Stromal cell of bone marrow (primary cell): ENCODE measurements around the gene ZNF329.

Source experiments
- DNase-seq: peaks from one replicate; pipeline ENCODE4 v3.0.0-alpha.2; 2012; ENCODE audit warnings: low read depth

ZNF329 gene

GRCh38 chr19:58118979-58119733, 31.4 kb downstream of the ZNF329 start:
- no peak for DNase-seq

- DNase-seq = no peak
Measured at GRCh38 chr19:58117841-58118575, 32.6 kb downstream of the ZNF329 start.

GRCh38 chr19:58108546-58108817, 42.1 kb downstream of the ZNF329 start:
- DNase-seq = no peak

GRCh38 chr19:58107778-58108545, 42.6 kb downstream of the ZNF329 start:
- DNase-seq = no peak

GRCh38 chr19:58098682-58098998, 51.9 kb downstream of the ZNF329 start:
- no peak for DNase-seq

GRCh38 chr19:58097781-58098681, 52.6 kb downstream of the ZNF329 start, which contains the start of gene ZSCAN18:
TSS of gene ZSCAN18 (minus strand) at chr19:58098231. CDS start at chr19:58090267, 7,964 bp downstream.
- peak; percentile 93 for DNase-seq

GRCh38 chr19:58097349-58097748, 53.2 kb downstream of the ZNF329 start:
- no peak for DNase-seq

- DNase-seq = no peak
Measured at GRCh38 chr19:58096884-58097283, 53.7 kb downstream of the ZNF329 start.

GRCh38 chr19:58095328-58095727, 55.3 kb downstream of the ZNF329 start:
- no peak for DNase-seq

GRCh38 chr19:58093071-58093470, 57.5 kb downstream of the ZNF329 start:
- no peak for DNase-seq

- no peak for DNase-seq
Measured at GRCh38 chr19:58091251-58091995, 59.2 kb downstream of the ZNF329 start.

- no peak for DNase-seq
Measured at GRCh38 chr19:58089846-58090245, 60.7 kb downstream of the ZNF329 start.

- DNase-seq = no peak
Measured at GRCh38 chr19:58088521-58089052, 62.0 kb downstream of the ZNF329 start.

- DNase-seq = no peak
Measured at GRCh38 chr19:58086825-58087710, 63.5 kb downstream of the ZNF329 start.

- no peak for DNase-seq
Measured at GRCh38 chr19:58085348-58085875, 65.2 kb downstream of the ZNF329 start.

- DNase-seq = no peak
Measured at GRCh38 chr19:58084596-58085347, 65.8 kb downstream of the ZNF329 start.

- no peak for DNase-seq
Measured at GRCh38 chr19:58083021-58083420, 67.6 kb downstream of the ZNF329 start.

- DNase-seq = no peak
Measured at GRCh38 chr19:58079792-58080191, 70.8 kb downstream of the ZNF329 start.
